Metanephros (tissue), 2 donors: ENCODE results near the gene PITPNB. TPM values are rescaled to one million over a fixed set of nuclear protein-coding genes. Genes with fewer than 3 reads are reported as not detected.

Experiments used
- small RNA-seq: library from RNA; depleted of rRNA; stranded (forward); fragments of <200 nt; gene quantifications from one replicate; pipeline ENCODE3, GENCODE V24; 2014; ENCODE audit warnings: low replicate concordance
- total RNA-seq: library from RNA; depleted of rRNA; stranded (reverse); fragments of >200 nt; gene quantifications from one replicate; pipeline ENCODE4 v1.2.3, GENCODE V29; 2014

The PITPNB gene
- 39.3 TPM for total RNA-seq

GRCh38 chr22:27919222-27919941 lies at the start of gene PITPNB:
PITPNB (minus strand) TSS chr22:27919256; CDS start chr22:27919191, 65 bp downstream.

Small RNAs within 50 kb of the gene (small RNA-seq; reads per million reads assigned to genes)
- gene MIR3199-1 (0.07 reads per million), gene RF02198 (not detected)

Other genes starting within 250 kb of the PITPNB start
- 11.3 TPM for gene MN1, start 117.5 kb downstream of the PITPNB start, total RNA-seq